MCF 10A (cell line): ENCODE data around the gene STIM1. TPM values are rescaled to one million over a fixed set of nuclear protein-coding genes. Genes with fewer than 3 reads are reported as not detected.
A peak's percentile ranks its signal among the peaks of the same experiment; 100 is the strongest.

ENCODE experiments used
- BruUV-seq: library from RNA; stranded (reverse); fragments of 400-500 nt; replicated peaks from 2 replicates; lab custom pipeline; 2021; lab: Mats Ljungman, UMichigan
- CTCF ChIA-PET: fragments of 300-600 bp; sonication (Branson Sonifier 250); formaldehyde crosslinking; extraction: SDS; loops from one replicate; lab custom pipeline; 2021; ENCODE audit warnings: antibody characterized with exemption, inconsistent platforms; lab: Yijun Ruan, JAX
- POLR2A ChIA-PET: fragments of 300-600, 350-650 bp; sonication (Branson Sonifier 250); formaldehyde crosslinking; extraction: SDS; loops from one replicate; lab custom pipeline; 2020; ENCODE audit warnings: antibody characterized with exemption, inconsistent platforms; lab: Yijun Ruan, JAX
- DNase-seq: peaks from one replicate; pipeline ENCODE4 v3.0.0-alpha.2; 2018; ENCODE audit not compliant: unreplicated experiment
- H3K27ac Mint-ChIP-seq: one replicate; pipeline ENCODE4 v1.8.0; 2022; ENCODE audit warnings: mild to moderate bottlenecking, low read depth, mixed read lengths; ENCODE audit not compliant: unreplicated experiment
- H3K27me3 Mint-ChIP-seq: one replicate; pipeline ENCODE4 v1.8.0; 2022; ENCODE audit warnings: mixed read lengths; ENCODE audit not compliant: insufficient read depth, unreplicated experiment
- H3K36me3 Mint-ChIP-seq: one replicate; pipeline ENCODE4 v1.8.0; 2022; ENCODE audit warnings: mild to moderate bottlenecking, moderate library complexity, mixed read lengths; ENCODE audit not compliant: insufficient read depth, unreplicated experiment
- H3K4me1 Mint-ChIP-seq: one replicate; pipeline ENCODE4 v1.8.0; 2022; ENCODE audit warnings: mixed read lengths; ENCODE audit not compliant: insufficient read depth, unreplicated experiment
- H3K4me3 Mint-ChIP-seq: one replicate; pipeline ENCODE4 v1.8.0; 2022; ENCODE audit warnings: mild to moderate bottlenecking, moderate library complexity, mixed read lengths; ENCODE audit not compliant: unreplicated experiment
- H3K9me3 Mint-ChIP-seq: one replicate; pipeline ENCODE4 v1.8.0; 2022; ENCODE audit warnings: mixed read lengths; ENCODE audit not compliant: unreplicated experiment
- intact Hi-C: fragments of 100-400 bp; cut with micrococcal nuclease; formaldehyde crosslinking; loops from 2 replicates; pipeline ENCODE4 v1.14.1; 2022
- total RNA-seq: library from RNA; stranded (reverse); gene quantifications from 2 replicates; pipeline ENCODE4 v1.2.3, GENCODE V29; 2022
- TF ChIP-seq, protein P1 (sequence below): fragments of 200-600 bp; IDR thresholded peaks from one replicate; pipeline ENCODE4 v1.8.0; 2022; ENCODE audit warnings: antibody characterized with exemption, mild to moderate bottlenecking; ENCODE audit not compliant: unreplicated experiment

STIM1 gene
- total RNA-seq, 1 experiment from 2014 or later = 41.2 TPM

DNA sequence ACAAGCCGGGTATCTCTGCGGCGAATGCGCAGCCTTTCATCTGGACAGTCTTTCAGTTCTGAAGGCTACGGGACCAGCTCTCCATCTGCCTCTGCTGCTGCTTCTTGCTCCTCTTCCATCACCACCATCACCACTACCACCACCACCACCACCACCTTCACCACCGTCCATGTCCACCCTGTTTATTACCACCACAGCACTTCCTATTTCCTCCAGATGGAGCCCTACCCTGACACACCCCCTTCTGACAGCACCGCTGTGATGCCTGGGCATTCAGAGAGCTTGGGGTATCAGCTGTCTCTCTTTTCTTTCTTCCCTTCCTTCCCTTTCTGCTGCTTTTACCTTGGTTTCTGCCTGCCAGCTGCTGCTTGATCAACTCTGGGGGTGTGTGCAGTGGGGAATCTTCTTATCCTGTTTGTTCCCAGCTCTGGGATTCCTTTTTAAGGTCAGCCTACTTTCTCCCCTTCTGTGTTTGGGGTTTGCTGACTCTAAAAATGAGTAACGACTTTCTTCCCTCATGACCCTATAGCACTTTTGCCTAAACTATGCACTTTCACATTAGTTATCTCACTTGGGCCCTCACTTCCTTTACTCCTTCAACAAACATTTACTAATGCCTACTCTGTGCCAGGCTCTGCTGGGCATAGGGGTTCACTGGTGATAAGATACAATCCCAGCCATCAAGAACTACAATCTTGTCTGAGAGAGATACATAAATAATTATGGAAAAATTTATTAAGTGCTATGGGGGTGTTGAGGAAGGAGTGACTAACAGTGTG is 231.3 kb downstream of the STIM1 start:
- TF ChIP-seq, protein P1, sequence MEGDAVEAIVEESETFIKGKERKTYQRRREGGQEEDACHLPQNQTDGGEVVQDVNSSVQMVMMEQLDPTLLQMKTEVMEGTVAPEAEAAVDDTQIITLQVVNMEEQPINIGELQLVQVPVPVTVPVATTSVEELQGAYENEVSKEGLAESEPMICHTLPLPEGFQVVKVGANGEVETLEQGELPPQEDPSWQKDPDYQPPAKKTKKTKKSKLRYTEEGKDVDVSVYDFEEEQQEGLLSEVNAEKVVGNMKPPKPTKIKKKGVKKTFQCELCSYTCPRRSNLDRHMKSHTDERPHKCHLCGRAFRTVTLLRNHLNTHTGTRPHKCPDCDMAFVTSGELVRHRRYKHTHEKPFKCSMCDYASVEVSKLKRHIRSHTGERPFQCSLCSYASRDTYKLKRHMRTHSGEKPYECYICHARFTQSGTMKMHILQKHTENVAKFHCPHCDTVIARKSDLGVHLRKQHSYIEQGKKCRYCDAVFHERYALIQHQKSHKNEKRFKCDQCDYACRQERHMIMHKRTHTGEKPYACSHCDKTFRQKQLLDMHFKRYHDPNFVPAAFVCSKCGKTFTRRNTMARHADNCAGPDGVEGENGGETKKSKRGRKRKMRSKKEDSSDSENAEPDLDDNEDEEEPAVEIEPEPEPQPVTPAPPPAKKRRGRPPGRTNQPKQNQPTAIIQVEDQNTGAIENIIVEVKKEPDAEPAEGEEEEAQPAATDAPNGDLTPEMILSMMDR = no peak
- Mint-ChIP-seq H3K27me3 (no peaks in the 10 kb centered on the region), H3K4me3 (no peak overlapping the region), H3K36me3 (peaks cover 26% of the 10 kb centered on the region), H3K9me3 (no peaks in the 10 kb centered on the region), H3K27ac (no peak overlapping the region), H3K4me1 (no peaks in the 10 kb centered on the region)
- ChIA-PET POLR2A (no interaction called here), CTCF (interaction anchor here (1.2 to 4.9 kb wide), 3 partner anchors 232 to 237 kb away, joined by 3 to 31 read pairs (median 10); partner anchors contain the start of gene STIM1)
- DNase-seq = no peak
- intact Hi-C loops = no loop called here
- no TSS peak for BruUV-seq

DNA sequence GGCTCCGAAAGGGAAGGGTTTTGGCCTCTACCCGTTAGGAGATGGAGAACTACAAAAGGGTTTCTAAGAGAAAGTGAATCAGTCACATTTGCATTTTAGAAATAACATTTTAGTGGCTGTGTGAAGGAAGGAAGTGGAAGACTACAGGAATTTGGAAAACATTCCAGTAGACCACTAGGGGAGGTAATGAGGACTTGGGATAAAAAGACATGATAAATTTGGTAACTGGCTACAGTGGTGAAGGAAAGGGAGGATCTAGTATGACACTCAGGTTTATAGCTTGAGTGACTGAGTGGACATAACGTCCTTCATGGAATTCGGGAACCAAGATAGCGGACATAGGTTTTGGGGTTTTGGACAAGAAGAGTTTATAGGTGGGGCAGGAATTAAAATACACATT is 232.1 kb downstream of the STIM1 start:
- no peak overlapping the region for H3K4me3 Mint-ChIP-seq
- no peaks in the 10 kb centered on the region for H3K9me3 Mint-ChIP-seq
- no TSS peak for BruUV-seq
- POLR2A ChIA-PET = no interaction called here
- intact Hi-C loops = no loop called here
- no peak for DNase-seq
- H3K27me3 Mint-ChIP-seq = no peaks in the 10 kb centered on the region
- H3K4me1 Mint-ChIP-seq = no peaks in the 10 kb centered on the region
- TF ChIP-seq, protein P1 = peak; percentile 7
- H3K27ac Mint-ChIP-seq = no peak overlapping the region
- CTCF ChIA-PET = interaction anchor here (0.6 to 2.6 kb wide), 3 partner anchors 15 to 233 kb away, joined by 3 to 16 read pairs (median 10); partner anchors contain the start of gene STIM1
- peaks cover 26% of the 10 kb centered on the region for H3K36me3 Mint-ChIP-seq

DNA sequence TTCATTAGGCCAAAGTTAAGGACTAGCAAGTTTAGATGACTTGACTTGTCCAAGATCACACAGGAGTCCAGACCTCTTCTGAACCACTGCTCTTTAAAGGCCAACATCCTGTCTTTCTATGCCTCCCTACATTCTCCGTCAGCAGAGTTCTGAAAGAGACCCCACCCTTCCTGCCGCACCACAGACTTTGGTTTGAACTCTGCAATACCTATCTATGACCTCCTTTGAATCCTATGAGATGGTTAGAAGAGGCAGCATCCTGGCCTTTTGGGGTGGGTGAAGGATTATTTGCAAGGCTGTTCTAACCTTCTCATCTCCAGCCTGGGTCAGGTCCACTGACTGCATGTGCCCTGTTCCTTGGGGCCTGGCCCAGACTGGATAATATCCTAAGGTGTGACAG is 234.8 kb downstream of the STIM1 start:
- POLR2A ChIA-PET = interaction anchor here (1.8 kb wide), 1 partner anchor 235 kb away, joined by 5 read pairs; the partner anchor contains the start of gene STIM1
- no peak for DNase-seq
- BruUV-seq = no TSS peak
- CTCF ChIA-PET = interaction anchor here (1.3 kb wide), 1 partner anchor 10 kb away, joined by 3 read pairs; no protein-coding TSS in a partner anchor
- Mint-ChIP-seq H3K4me1 (peaks cover 3% of the 10 kb centered on the region), H3K36me3 (peaks cover 17% of the 10 kb centered on the region), H3K9me3 (no peaks in the 10 kb centered on the region), H3K27ac (no peak overlapping the region), H3K27me3 (no peaks in the 10 kb centered on the region), H3K4me3 (no peak overlapping the region)
- intact Hi-C loops = no loop called here
- TF ChIP-seq, protein P1 = no peak

DNA sequence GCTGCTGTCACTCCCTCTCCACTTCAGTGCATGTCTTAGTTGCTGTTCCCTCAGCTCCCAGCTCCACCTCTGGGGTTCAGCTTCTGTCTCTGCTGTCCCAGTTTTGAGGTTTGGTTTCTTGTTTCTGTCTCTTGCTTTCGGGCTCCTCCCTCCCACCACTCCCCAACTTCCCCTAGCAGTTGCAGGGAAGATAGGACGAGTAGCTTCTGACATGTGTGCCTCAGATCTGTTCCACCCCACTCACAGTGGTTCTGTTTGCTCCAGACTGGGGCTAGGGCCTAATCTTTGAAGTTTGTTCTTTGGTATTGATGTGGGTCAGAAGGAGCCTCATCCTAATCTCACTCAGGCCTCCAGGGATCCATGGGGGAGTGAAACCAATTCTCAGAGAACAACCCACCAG is 236.6 kb downstream of the STIM1 start:
- ChIA-PET CTCF (interaction anchor here (0.9 kb wide), 1 partner anchor 20 kb away, joined by 3 read pairs; no protein-coding TSS in a partner anchor), POLR2A (no interaction called here)
- intact Hi-C loops = no loop called here

More for the DNA sequence above, 236.6 kb downstream of the STIM1 start:
- H3K4me1 Mint-ChIP-seq = peaks cover 13% of the 10 kb centered on the region
- H3K27ac Mint-ChIP-seq = no peak overlapping the region
- peaks cover 16% of the 10 kb centered on the region for H3K36me3 Mint-ChIP-seq
- no TSS peak for BruUV-seq
- no peaks in the 10 kb centered on the region for H3K27me3 Mint-ChIP-seq
- no peaks in the 10 kb centered on the region for H3K9me3 Mint-ChIP-seq
- DNase-seq = no peak
- H3K4me3 Mint-ChIP-seq = no peak overlapping the region
- TF ChIP-seq, protein P1 = no peak
